Activated CD8-positive, alpha-beta memory T cell treated with anti-CD3 and anti-CD28 coated beads, Interleukin-2, amount 10 ng/mL, durations not matched to agents 7 days and 5 days (primary cell): ENCODE measurements around the gene ING1. TPM values are rescaled to one million over a fixed set of nuclear protein-coding genes. Genes with fewer than 3 reads are reported as not detected.
"Not testable (repeated sequence)": the region's sequence is repeated elsewhere in the genome, so short reads cannot be mapped to it uniquely, and the experiment has no call there.

Experiments
- ATAC-seq: fragments of 150-1000 bp; cut with Tn5 transposase; one replicate; pipeline ENCODE4 v1.10.0; 2021; ENCODE audit warnings: moderate library complexity
- CTCF ChIA-PET: fragments of 350-600 bp; sonication (Branson Sonifier 250); formaldehyde crosslinking; loops from one replicate; lab custom pipeline; 2021; ENCODE audit warnings: antibody characterized with exemption; lab: Charles Lee
- DNase-seq: peaks from one replicate; pipeline ENCODE4 v3.0.0-alpha.2; 2020
- H3K27ac Mint-ChIP-seq: one replicate; pipeline ENCODE4 v1.8.0; 2021; ENCODE audit warnings: mild to moderate bottlenecking, mixed read lengths
- H3K27me3 Mint-ChIP-seq: one replicate; pipeline ENCODE4 v1.8.0; 2021; ENCODE audit warnings: mixed read lengths
- H3K36me3 Mint-ChIP-seq: one replicate; pipeline ENCODE4 v1.8.0; 2021; ENCODE audit warnings: mild to moderate bottlenecking, mixed read lengths
- H3K4me1 Mint-ChIP-seq: one replicate; pipeline ENCODE4 v1.8.0; 2021; ENCODE audit warnings: mixed read lengths
- H3K4me3 Mint-ChIP-seq: one replicate; pipeline ENCODE4 v1.8.0; 2021; ENCODE audit warnings: mild to moderate bottlenecking, moderate library complexity, mixed read lengths
- H3K9me3 Mint-ChIP-seq: one replicate; pipeline ENCODE4 v1.8.0; 2022; ENCODE audit warnings: low read depth, mixed read lengths
- total RNA-seq, 2 experiments: library from RNA; stranded (reverse); gene quantifications; one replicate each; pipeline ENCODE4 v1.2.3, GENCODE V29; 2021

The ING1 gene
- total RNA-seq, 2 experiments from 2014 or later, result 15.3 to 21.6 TPM

DNA sequence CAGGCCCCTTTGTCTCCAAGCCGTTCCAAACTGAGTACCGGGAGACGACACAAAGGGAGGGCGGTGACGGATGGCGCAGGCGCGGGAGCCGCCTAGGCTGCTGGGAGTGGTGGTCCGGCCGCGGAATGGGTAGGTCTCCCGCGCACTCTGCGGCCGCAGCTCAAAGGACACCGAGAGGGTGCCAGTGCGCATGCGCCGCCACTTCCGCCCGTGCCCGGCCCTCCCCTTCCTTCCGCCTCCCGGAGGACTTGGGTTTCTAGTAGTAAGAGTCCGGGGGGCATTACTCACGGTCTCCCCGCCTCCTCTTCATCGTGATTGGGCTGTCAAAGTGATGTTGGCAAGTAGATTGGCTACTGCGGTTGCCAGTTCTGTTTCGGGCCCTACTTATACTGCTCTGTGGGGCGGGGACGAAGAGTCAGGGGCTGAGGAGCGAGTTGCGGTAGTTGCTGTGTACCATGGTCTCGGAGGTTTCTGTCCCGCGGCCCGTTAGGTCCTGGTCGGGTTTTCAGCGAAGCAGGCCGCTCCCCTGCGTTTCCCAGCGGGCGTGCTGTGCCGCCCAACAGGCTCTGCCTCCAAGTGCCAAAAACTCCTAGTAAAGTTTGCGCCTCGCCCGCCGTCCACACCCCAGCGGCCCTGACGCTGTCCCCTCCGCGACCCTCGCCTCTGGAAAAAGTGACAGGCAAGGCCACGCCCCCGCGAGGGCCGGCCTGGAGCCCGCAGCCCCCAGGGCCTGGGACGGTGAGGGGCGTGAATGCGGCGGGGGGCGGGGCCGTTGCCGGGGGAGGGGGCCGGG is 455 bp upstream of the ING1 start:
- CTCF ChIA-PET, result interaction anchor here (0.7 to 1.8 kb wide), 5 partner anchors 30 to 202 kb away, joined by 3 to 10 read pairs (median 3); partner anchors contain the start of genes ANKRD10 and NAXD
- DNase-seq (peak; percentile 100), ATAC-seq (peak; percentile 56)
- Mint-ChIP-seq H3K27ac (peak overlapping the region; percentile 98), H3K4me1 (peaks cover 28% of the 10 kb centered on the region), H3K4me3 (peak overlapping the region; percentile 90), H3K36me3 (peaks cover 1% of the 10 kb centered on the region), H3K27me3 (no peaks in the 10 kb centered on the region), H3K9me3 (no peaks in the 10 kb centered on the region)

DNA sequence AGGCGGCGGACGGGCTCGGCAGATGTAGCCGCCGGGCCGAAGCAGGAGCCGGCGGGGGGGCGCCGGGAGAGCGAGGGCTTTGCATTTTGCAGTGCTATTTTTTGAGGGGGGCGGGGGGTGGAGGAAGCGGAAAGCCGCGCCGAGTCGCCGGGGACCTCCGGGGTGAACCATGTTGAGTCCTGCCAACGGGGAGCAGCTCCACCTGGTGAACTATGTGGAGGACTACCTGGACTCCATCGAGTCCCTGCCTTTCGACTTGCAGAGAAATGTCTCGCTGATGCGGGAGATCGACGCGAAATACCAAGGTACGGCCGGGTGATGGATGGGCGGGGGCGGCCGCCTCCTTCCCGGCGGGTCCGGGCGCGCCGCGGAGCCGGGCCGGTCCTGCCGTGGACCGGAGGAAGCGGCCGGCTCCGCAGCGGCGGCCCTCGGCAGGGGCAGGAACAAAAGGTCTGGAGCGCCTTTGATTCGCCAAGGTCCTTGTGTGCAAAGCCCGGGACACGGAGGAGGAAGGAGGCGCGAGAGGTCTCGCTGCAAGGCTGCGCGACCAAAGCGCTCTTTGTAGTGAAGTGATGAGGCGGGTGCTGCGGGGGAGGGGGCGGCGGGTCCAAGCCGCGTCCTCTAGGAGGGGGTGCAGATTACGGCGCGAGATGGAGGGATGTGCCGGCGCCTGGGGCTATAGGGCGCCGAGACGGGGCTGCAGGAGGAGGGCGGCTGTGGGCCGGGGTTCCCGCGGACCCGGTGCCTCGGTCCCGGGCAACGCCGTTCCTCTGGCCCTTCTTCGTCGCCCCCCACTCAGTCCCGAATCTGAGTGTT is 689 bp downstream of the ING1 start:
- peak; percentile 0 for ATAC-seq
- no peaks in the 10 kb centered on the region for H3K9me3 Mint-ChIP-seq
- H3K27me3 Mint-ChIP-seq, result no peaks in the 10 kb centered on the region
- peak; percentile 86 for DNase-seq
- H3K27ac Mint-ChIP-seq, result peak overlapping the region; percentile 96
- H3K36me3 Mint-ChIP-seq, result peaks cover 5% of the 10 kb centered on the region
- CTCF ChIA-PET, result no interaction called here
- H3K4me3 Mint-ChIP-seq, result peak overlapping the region; percentile 95
- H3K4me1 Mint-ChIP-seq, result peaks cover 29% of the 10 kb centered on the region

DNA sequence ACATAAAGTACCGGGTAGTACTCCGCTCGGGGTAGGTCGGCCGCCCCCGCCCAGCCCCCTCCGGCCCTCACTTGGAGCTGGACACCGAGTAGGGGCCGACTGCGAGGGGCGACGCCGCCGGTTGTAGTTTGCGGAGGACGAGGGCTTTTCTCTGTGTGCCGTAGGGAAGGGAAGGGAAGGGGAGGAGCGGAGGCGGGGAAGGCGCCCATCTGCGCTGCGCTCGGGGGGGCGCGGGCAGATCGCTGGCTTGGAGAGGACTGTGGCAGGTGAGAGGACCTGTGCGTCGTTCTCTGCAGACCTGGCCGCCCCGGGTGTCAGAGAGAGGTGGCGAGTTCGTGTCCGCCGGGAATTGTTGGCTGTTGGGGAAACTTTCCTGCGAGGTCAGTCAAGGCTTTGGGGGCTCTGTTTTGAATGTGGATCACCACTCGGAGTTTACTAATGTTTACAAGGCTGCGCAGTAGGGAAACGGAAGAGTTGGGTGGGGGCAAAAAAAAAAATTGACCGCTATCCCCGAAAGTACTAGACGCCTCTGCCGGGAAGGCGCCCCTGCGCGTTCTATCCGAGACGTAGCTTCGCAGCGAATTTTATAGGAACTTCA is 1.4 kb downstream of the ING1 start:
- no peaks in the 10 kb centered on the region for H3K9me3 Mint-ChIP-seq
- H3K36me3 Mint-ChIP-seq, result peaks cover 12% of the 10 kb centered on the region
- CTCF ChIA-PET, result interaction anchor here (0.6 kb wide), 2 partner anchors 108 to 270 kb away, joined by 3 read pairs; no protein-coding TSS in a partner anchor
- DNase-seq (no peak), ATAC-seq (peak; percentile 3)
- H3K4me1 Mint-ChIP-seq, result peaks cover 33% of the 10 kb centered on the region
- peak overlapping the region; percentile 96 for H3K27ac Mint-ChIP-seq
- H3K4me3 Mint-ChIP-seq, result peak overlapping the region; percentile 95
- no peaks in the 10 kb centered on the region for H3K27me3 Mint-ChIP-seq

DNA sequence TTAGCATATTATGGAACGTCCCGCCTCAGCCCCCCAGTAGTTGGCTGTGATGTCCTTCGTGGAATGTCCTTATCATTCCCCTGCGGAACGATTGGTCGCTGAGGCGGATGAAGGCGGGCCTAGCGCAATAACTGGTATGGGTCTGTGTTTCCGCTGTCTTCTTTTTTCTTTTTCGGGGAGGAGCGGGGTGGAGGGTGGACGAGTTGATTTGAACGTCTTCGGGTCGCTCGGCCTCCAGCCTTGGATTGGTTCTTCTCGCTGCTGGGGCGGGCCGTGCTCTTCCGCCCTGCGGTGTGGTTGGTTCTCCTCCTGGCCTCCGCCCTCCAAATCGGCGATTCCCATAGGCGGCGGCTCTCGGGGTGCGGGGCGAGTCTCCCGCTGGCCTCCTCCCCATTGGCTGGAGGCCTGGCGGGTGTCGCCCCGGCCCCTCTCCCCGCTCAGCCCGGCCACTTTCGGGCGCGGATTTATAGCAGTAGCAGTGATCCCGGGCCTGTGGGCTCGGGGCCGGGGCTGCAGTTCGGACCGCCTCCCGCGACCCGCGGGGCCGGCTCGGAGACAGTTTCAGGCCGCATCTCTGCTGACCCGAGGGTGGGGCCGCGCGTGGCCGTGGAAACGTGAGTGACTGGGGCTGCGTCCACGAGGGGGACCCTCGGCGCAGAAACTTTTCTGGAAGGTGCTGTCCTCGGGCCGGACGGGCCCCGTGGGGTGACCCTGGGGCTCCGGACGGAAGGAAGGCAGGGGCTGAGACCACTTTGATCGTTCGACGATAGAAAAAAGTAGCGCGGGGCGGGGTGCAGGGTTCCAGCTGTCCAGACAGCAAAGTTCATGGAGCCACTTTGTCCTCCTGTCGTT is 2.1 kb downstream of the ING1 start:
- Mint-ChIP-seq H3K4me1 (peaks cover 35% of the 10 kb centered on the region), H3K9me3 (no peaks in the 10 kb centered on the region), H3K27me3 (no peaks in the 10 kb centered on the region), H3K36me3 (peaks cover 15% of the 10 kb centered on the region), H3K27ac (peak overlapping the region; percentile 96), H3K4me3 (peak overlapping the region; percentile 95)
- ATAC-seq, result peak; percentile 65
- CTCF ChIA-PET, result interaction anchor here (0.6 to 1.0 kb wide), 4 partner anchors 9 to 269 kb away, joined by 3 read pairs; no protein-coding TSS in a partner anchor
- DNase-seq, result peak; percentile 99

DNA sequence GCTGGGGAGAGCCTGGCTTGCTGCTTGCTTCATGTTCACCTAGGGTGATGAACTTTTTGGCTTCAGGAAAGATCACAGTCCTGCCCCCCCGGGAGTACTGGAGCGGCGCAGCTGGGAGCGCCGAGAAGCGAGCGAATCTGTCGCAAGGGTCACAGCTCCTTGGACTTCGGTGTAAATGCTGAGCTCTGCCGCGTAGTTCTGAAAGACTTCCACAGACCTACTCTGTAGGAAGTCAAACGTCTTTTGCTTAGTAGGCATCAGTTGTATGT is 2.7 kb downstream of the ING1 start:
- CTCF ChIA-PET, result interaction anchor here (1.0 kb wide), 2 partner anchors 8 to 71 kb away, joined by 3 read pairs; no protein-coding TSS in a partner anchor
- DNase-seq (no peak), ATAC-seq (no peak)
- H3K9me3 Mint-ChIP-seq, result no peaks in the 10 kb centered on the region
- H3K27ac Mint-ChIP-seq, result peak overlapping the region; percentile 96
- peaks cover 31% of the 10 kb centered on the region for H3K4me1 Mint-ChIP-seq
- peaks cover 18% of the 10 kb centered on the region for H3K36me3 Mint-ChIP-seq
- no peaks in the 10 kb centered on the region for H3K27me3 Mint-ChIP-seq
- peak overlapping the region; percentile 95 for H3K4me3 Mint-ChIP-seq

DNA sequence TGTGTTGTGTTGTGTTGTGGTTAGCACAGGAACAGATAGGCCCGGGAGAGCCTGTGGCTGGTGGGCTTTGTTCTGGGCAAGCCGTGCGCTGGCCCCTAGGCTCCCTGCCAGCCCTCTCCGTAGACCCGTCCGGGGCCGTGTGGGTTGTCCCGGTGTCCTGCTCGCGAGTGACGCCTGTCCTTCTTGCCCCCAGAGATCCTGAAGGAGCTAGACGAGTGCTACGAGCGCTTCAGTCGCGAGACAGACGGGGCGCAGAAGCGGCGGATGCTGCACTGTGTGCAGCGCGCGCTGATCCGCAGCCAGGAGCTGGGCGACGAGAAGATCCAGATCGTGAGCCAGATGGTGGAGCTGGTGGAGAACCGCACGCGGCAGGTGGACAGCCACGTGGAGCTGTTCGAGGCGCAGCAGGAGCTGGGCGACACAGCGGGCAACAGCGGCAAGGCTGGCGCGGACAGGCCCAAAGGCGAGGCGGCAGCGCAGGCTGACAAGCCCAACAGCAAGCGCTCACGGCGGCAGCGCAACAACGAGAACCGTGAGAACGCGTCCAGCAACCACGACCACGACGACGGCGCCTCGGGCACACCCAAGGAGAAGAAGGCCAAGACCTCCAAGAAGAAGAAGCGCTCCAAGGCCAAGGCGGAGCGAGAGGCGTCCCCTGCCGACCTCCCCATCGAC is 5.7 kb downstream of the ING1 start:
- peaks cover 22% of the 10 kb centered on the region for H3K36me3 Mint-ChIP-seq

DNA sequence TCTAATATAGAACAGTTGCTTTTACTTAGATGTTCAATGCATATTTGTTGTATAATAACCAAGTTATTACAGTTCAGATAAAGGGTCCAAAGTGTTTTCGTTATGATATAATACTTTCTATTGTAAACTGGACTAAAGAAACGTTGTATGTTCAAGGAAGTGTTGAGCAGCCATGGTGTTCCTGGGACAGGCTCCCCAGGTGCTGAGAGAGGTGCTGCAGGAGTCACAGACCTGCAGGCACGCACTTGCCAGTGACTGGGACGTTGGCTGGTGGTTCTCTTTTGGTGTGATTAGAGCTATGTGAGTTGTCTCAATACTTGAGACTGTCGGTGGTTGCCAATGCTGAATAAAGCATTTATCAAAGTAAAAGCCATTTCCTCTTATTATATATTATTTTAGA is 9.5 kb downstream of the ING1 start:
- no peak overlapping the region for H3K4me3 Mint-ChIP-seq
- H3K4me1 Mint-ChIP-seq, result peaks cover 31% of the 10 kb centered on the region
- no peaks in the 10 kb centered on the region for H3K27me3 Mint-ChIP-seq
- peaks cover 21% of the 10 kb centered on the region for H3K36me3 Mint-ChIP-seq
- no peak for ATAC-seq
- CTCF ChIA-PET, result no interaction called here
- H3K9me3 Mint-ChIP-seq, result no peaks in the 10 kb centered on the region
- H3K27ac Mint-ChIP-seq, result no peak overlapping the region
- DNase-seq, result no peak

More for the DNA sequence above, 5.7 kb downstream of the ING1 start:
- ATAC-seq, result no peak
- no peaks in the 10 kb centered on the region for H3K27me3 Mint-ChIP-seq
- H3K9me3 Mint-ChIP-seq, result no peaks in the 10 kb centered on the region
- H3K27ac Mint-ChIP-seq, result no peak overlapping the region
- no peak overlapping the region for H3K4me3 Mint-ChIP-seq
- peaks cover 24% of the 10 kb centered on the region for H3K4me1 Mint-ChIP-seq
- CTCF ChIA-PET, result no interaction called here
- DNase-seq, result no peak

DNA sequence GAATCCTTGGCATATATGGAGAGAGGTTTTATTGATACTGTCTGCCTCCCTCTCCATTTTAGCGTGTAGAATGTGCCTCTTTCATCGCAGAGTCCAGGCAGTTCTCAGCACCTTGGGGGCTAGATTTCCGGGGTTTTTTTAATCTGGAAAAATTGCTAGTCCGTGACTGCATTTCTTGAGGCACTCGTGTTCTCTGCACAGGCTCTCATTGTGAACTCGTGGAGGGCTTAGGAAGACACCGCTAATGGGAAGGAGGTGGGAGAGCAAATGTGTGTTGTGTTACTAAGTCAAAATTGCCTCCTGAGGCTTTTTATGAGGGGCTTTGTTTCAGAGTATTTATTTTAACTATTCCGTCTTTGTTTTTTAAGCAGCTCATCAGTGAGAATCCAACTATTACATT is 10.1 kb downstream of the ING1 start:
- H3K4me1 Mint-ChIP-seq, result peaks cover 32% of the 10 kb centered on the region
- H3K27ac Mint-ChIP-seq, result no peak overlapping the region
- H3K27me3 Mint-ChIP-seq, result no peaks in the 10 kb centered on the region
- peaks cover 21% of the 10 kb centered on the region for H3K36me3 Mint-ChIP-seq
- ATAC-seq (no peak), DNase-seq (no peak)
- H3K4me3 Mint-ChIP-seq, result no peak overlapping the region
- CTCF ChIA-PET, result interaction anchor here (1.2 kb wide), 1 partner anchor 91 kb away, joined by 4 read pairs; no protein-coding TSS in a partner anchor
- H3K9me3 Mint-ChIP-seq, result no peaks in the 10 kb centered on the region

DNA sequence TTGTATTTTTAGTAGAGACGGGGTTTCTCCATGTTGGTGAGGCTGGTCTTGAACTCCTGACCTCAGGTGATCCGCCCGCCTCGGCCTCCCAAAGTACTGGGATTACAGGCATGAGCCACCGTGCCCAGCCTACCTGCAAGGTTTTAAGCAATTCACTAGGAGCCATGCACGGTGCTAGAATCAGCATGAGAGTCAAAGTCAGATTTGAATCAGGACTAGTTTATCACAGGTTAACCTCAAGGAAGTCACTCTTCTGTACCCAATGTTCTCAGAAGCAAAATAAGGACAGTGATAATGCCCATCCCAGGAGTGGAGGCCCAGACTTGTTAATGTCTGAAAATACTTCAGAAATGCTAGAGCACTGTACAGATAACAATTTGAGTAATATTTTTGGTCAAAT is 12.7 kb downstream of the ING1 start:
- H3K9me3 Mint-ChIP-seq, H3K27me3 Mint-ChIP-seq, CTCF ChIA-PET, H3K36me3 Mint-ChIP-seq, DNase-seq: not testable (repeated sequence)
- H3K4me3 Mint-ChIP-seq, result peak overlapping the region; percentile 4
- peak; percentile 66 for ATAC-seq
- peak overlapping the region; percentile 50 for H3K27ac Mint-ChIP-seq
- peaks cover 27% of the 10 kb centered on the region for H3K4me1 Mint-ChIP-seq

DNA sequence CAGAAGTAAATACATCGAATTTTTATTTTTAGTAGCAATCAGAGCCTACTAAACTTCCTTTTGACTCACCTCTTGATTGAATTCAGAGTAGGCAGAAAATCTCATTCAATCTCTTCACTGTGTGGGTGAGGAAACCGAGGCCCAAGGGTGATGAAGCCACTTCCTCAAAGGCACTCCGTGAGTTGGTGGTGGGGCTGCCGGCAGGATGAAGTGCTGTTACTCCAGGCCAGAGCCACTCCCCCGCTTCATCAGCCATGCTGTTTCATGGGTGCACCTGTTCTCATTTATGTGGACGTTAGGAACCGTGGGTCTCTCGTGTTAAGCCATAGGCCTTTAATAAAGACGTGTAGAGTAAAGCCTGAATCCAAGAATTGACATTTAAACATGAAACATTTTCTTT is 13.2 kb downstream of the ING1 start:
- peak; percentile 90 for DNase-seq
- H3K27ac Mint-ChIP-seq, result peak overlapping the region; percentile 78
- H3K36me3 Mint-ChIP-seq, result peaks cover 2% of the 10 kb centered on the region
- H3K9me3 Mint-ChIP-seq, result no peaks in the 10 kb centered on the region
- H3K4me1 Mint-ChIP-seq, result peaks cover 26% of the 10 kb centered on the region
- CTCF ChIA-PET, result no interaction called here
- ATAC-seq, result peak; percentile 94
- no peaks in the 10 kb centered on the region for H3K27me3 Mint-ChIP-seq
- peak overlapping the region; percentile 21 for H3K4me3 Mint-ChIP-seq

DNA sequence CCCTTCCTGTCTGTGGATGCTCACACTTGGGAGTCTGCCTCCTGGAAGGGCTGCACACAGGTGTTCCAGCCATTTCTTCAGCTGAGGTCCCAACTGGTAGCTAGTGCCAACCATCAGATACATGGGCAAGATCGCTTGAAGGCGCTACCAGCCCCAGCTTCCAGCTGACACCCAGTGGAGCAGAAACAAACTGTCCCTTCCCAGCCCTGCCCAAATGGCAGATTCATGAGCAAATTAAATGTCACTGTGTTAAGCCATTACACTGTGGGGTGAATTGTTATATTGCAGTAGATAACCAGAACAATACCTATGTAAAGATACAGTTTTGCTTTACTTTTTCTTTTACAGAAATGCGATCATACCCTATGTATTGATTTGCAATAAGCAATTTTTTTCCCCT is 17.6 kb downstream of the ING1 start:
- Mint-ChIP-seq H3K9me3 (no peaks in the 10 kb centered on the region), H3K27ac (no peak overlapping the region), H3K4me3 (no peak overlapping the region), H3K36me3 (no peaks in the 10 kb centered on the region), H3K4me1 (peaks cover 17% of the 10 kb centered on the region), H3K27me3 (no peaks in the 10 kb centered on the region)
- DNase-seq (no peak), ATAC-seq (no peak)
- CTCF ChIA-PET, result no interaction called here

DNA sequence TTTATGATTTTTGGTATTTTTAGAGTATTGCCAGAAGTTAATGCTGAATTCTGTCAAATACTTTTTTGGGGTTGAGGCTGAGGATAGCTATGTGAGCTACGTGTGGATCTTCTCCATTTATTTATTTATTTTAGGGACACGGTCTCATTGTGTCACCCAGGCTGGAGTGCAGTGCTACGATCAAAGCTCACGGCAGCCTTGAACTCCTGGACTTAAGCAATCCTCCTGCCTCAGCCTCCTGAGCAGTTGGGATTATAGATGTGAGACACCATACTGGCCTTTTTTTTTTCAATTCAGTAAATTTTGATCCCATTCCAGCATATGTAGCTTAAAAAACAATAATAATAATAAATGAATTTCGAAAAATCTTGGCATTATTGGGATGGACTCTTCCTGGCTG is 21.1 kb downstream of the ING1 start:
- peaks cover 2% of the 10 kb centered on the region for H3K36me3 Mint-ChIP-seq
- H3K4me3 Mint-ChIP-seq, result no peak overlapping the region
- no peak overlapping the region for H3K27ac Mint-ChIP-seq
- CTCF ChIA-PET, result no interaction called here
- DNase-seq, result no peak
- H3K9me3 Mint-ChIP-seq, result peaks cover 6% of the 10 kb centered on the region
- no peak for ATAC-seq
- H3K27me3 Mint-ChIP-seq, result no peaks in the 10 kb centered on the region
- H3K4me1 Mint-ChIP-seq, result no peaks in the 10 kb centered on the region
